Measurements from ENCODE around the gene CD99.

The CD99 gene

DNA sequence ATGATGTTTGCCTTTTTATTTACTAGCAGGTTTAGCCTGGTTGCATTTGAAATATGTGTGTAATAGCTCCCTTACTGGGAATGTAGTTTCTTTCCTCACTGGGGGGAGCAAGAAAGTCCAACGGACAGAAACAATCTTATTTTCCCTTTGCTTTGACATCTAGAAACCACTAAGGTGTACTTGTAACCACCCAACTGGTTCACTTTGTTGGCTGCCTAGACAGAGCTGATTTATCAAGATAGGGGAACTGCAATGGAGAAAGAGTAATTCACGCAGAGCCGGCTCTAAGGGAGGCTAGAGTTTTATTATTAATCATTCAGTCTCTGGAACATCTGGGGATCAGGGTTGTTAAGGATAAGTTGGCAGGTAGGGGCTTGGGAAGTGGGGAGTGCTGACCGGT, 91.1 kb downstream of the CD99 start:
- Histone ChIP-seq H3K4me3 (ENCODE audit: low read depth, low read length, poor library complexity, severe bottlenecking) (no peak overlapping the region), H3K9me3 (ENCODE audit: low read length) (no peaks in the 10 kb centered on the region), H3K4me2 (ENCODE audit: low read length) (no peak overlapping the region), H3K27me3 (ENCODE audit: insufficient read depth, low read length) (no peaks in the 10 kb centered on the region), H3K4me1 (ENCODE audit: insufficient read depth, low read length, severe bottlenecking) (no peaks in the 10 kb centered on the region), H3K27ac (ENCODE audit: low read depth, low read length, poor library complexity, severe bottlenecking) (no peak overlapping the region), H4K20me1 (ENCODE audit: insufficient read depth, low read length) (no peaks in the 10 kb centered on the region), H3K79me2 (ENCODE audit: insufficient read depth, low read length) (no peaks in the 10 kb centered on the region), H3K9ac (ENCODE audit: low read length) (no peak overlapping the region), H2AFZ (ENCODE audit: low read length) (no peak overlapping the region), H3F3A (ENCODE audit: insufficient read depth, low read length) (no peaks in the 10 kb centered on the region), H3K36me3 (ENCODE audit: insufficient read depth, low read length) (no peaks in the 10 kb centered on the region), H3K9me2 (ENCODE audit: low read depth, low read length) (no peaks in the 10 kb centered on the region)
- TF ChIP-seq EZH2 (IDR thresholded peaks at IDR 0.05; ENCODE audit: borderline replicate concordance, low read length), result no peak
- TF ChIP-seq, protein P1, sequence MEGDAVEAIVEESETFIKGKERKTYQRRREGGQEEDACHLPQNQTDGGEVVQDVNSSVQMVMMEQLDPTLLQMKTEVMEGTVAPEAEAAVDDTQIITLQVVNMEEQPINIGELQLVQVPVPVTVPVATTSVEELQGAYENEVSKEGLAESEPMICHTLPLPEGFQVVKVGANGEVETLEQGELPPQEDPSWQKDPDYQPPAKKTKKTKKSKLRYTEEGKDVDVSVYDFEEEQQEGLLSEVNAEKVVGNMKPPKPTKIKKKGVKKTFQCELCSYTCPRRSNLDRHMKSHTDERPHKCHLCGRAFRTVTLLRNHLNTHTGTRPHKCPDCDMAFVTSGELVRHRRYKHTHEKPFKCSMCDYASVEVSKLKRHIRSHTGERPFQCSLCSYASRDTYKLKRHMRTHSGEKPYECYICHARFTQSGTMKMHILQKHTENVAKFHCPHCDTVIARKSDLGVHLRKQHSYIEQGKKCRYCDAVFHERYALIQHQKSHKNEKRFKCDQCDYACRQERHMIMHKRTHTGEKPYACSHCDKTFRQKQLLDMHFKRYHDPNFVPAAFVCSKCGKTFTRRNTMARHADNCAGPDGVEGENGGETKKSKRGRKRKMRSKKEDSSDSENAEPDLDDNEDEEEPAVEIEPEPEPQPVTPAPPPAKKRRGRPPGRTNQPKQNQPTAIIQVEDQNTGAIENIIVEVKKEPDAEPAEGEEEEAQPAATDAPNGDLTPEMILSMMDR (IDR thresholded peaks at IDR 0.05; ENCODE audit: low read length), result no peak

DNA sequence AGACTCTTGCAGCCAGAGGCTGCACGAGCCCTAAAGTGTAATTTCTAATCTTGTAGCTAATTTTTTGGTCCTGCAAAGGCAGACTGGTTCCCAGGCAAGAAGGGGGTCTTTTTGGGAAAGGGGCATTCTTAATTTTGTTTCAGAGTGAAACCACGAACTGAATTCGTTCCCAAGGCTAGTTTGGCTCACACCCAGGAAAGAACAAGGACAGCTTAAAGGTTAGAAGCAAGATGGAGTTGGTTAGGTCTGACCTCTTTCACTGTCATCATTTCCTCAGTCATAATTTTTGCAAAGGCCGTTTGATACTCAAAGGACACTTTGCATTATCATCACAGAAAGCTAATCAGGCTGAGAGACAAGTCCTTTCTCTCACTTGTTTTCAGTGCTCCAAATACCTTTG, 91.7 kb downstream of the CD99 start:
- Histone ChIP-seq H3K4me3 (ENCODE audit: low read depth, low read length, poor library complexity, severe bottlenecking) (no peak overlapping the region), H3K27ac (ENCODE audit: low read depth, low read length, poor library complexity, severe bottlenecking) (no peak overlapping the region), H4K20me1 (ENCODE audit: insufficient read depth, low read length) (no peaks in the 10 kb centered on the region), H3K79me2 (ENCODE audit: insufficient read depth, low read length) (no peaks in the 10 kb centered on the region), H3K4me1 (ENCODE audit: insufficient read depth, low read length, severe bottlenecking) (no peaks in the 10 kb centered on the region), H3K36me3 (ENCODE audit: insufficient read depth, low read length) (no peaks in the 10 kb centered on the region), H3K9me3 (ENCODE audit: low read length) (no peaks in the 10 kb centered on the region), H3F3A (ENCODE audit: insufficient read depth, low read length) (no peaks in the 10 kb centered on the region), H3K9me2 (ENCODE audit: low read depth, low read length) (no peaks in the 10 kb centered on the region), H3K9ac (ENCODE audit: low read length) (no peak overlapping the region), H2AFZ (ENCODE audit: low read length) (no peak overlapping the region), H3K4me2 (ENCODE audit: low read length) (no peak overlapping the region), H3K27me3 (ENCODE audit: insufficient read depth, low read length) (no peaks in the 10 kb centered on the region)
- TF ChIP-seq EZH2 (IDR thresholded peaks at IDR 0.05; ENCODE audit: borderline replicate concordance, low read length), result no peak
- TF ChIP-seq, protein P1 (IDR thresholded peaks at IDR 0.05; ENCODE audit: low read length), result no peak

DNA sequence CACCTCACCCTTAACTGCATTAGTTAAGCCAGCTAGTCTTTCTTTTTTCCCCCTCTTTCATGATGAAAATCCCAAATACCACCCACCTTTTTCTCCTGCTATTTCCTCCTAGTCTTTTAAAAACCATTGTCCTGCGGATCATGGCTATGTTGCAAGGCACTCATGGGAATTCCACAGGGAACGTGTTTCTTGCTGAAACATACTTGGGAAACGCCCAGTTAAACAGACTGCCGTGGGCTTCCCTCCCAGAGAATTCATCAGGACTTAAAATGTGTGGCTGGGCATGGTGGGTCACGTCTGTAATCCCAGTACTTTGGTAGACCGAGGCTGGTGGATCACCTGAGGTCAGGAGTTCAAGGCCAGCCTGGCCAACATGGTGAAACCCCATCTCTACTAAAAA, 92.9 kb downstream of the CD99 start:
- Histone ChIP-seq H3K9ac (ENCODE audit: low read length) (no peak overlapping the region), H3K4me2 (ENCODE audit: low read length) (no peak overlapping the region), H3K27ac (ENCODE audit: low read depth, low read length, poor library complexity, severe bottlenecking) (no peak overlapping the region), H3K4me3 (ENCODE audit: low read depth, low read length, poor library complexity, severe bottlenecking) (no peak overlapping the region), H2AFZ (ENCODE audit: low read length) (no peak overlapping the region), H3K9me3 (ENCODE audit: low read length) (no peaks in the 10 kb centered on the region), H4K20me1 (ENCODE audit: insufficient read depth, low read length) (no peaks in the 10 kb centered on the region), H3K4me1 (ENCODE audit: insufficient read depth, low read length, severe bottlenecking) (no peaks in the 10 kb centered on the region), H3K27me3 (ENCODE audit: insufficient read depth, low read length) (no peaks in the 10 kb centered on the region), H3F3A (ENCODE audit: insufficient read depth, low read length) (no peaks in the 10 kb centered on the region), H3K36me3 (ENCODE audit: insufficient read depth, low read length) (no peaks in the 10 kb centered on the region), H3K79me2 (ENCODE audit: insufficient read depth, low read length) (no peaks in the 10 kb centered on the region), H3K9me2 (ENCODE audit: low read depth, low read length) (no peaks in the 10 kb centered on the region)
- TF ChIP-seq, protein P1 (IDR thresholded peaks at IDR 0.05; ENCODE audit: low read length), result no peak
- no peak for TF ChIP-seq EZH2 (IDR thresholded peaks at IDR 0.05; ENCODE audit: borderline replicate concordance, low read length)
